Measurements from ENCODE around the gene G0S2.
"Not testable (repeated sequence)": the region's sequence is repeated elsewhere in the genome, so short reads cannot be mapped to it uniquely, and the experiment has no call there.

The G0S2 gene

DNA sequence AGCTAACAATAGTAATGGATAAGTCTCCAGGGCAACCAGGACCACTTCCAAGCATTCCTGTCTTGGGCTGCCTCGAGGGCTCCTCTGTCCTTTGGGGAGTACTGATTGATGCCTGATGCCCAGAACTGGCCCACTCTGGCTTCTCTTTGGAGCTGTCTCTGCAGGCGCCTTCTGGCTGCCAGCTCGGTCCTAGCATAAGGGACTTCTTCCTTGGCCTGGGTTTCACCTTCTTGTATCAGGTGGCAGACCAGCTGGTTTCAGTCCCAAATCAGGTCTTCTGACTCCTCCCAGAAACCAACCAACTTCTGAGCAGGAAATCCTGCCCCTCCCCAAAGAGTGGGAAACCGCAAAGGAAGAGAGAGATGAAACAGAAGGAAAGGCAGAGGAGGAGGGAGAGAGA, 10.6 kb downstream of the G0S2 start:
- DNase-seq: no peak

DNA sequence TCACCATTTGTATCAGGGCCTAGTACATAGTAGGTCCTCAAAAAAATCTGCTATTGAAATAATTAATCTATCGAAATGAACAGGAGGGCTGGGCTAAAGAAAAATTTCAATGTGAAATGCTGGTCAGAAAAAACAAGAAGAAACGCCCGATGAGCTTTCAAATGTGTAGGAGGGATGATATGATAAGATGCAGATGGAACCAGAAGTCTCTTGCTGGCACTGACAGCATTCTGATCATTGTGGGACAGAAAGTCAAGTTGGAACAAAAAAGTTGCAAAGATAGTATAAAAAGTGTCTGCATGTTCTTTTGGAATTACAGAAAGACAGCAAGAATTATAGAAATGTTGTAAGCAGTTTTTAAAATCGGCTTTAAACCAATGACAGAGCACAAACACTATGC, 11.1 kb downstream of the G0S2 start:
- DNase-seq: no peak

DNA sequence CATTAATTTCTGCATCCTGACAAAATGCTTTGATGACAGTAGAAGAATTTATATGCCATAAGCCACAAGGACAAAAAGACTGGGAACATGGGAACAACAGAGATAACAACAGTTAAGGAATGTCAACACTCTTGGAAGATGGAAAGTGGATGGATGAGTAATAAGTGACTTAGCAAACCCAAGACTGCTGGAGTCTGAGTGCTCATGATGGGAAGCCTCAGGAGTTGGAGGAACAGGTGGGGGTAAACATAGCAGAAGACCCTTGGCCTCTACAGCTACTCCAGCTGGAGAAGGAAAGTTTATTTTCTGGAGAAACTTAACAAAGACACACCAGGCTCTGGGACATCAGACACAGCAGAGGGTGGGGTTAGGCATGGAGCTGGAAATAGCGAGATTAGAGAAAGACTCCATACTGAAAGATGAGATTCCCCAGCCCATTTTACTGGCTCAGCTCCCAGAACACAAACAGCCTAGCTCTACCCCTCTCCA, 13.6 kb downstream of the G0S2 start:
- DNase-seq: no peak

DNA sequence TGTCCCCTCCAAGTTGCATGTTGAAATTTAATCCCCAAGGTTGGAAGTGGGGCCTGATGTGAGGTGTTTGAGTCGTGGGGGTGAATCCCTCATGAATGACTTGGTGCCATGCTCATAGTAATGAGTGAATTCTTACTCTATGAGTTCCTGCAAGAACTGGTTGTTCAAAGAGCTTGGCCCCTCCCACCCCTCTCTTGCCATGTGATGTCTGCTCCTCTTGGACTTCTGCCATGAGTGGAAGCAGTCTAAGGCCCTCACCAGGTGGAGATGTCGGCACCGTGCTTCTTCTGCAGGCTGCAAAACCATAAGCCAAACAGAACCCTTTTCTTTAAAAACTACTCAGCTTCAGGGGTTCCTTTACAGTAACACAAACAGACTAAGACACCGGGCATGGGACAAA, 14.3 kb downstream of the G0S2 start:
- no peak for DNase-seq

DNA sequence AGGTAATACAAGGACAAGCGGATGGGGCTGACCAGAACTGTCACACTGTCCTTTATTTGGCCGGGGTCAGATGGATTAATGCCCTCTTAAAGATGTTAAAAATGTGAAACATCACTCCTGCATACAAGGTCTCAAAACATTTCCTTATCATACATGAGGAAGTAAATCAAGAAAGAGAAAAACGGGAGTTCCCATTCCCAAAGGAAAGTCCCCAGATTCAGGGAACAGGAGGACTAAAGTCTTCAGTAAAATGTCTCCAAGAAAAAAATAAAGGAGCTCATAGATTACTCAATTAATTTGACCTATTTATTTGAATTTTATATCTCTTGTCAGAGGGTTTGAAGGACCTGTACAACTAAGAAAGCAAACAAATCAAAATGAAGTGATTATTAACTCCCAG, 16.0 kb downstream of the G0S2 start:
- no peak for DNase-seq

DNA sequence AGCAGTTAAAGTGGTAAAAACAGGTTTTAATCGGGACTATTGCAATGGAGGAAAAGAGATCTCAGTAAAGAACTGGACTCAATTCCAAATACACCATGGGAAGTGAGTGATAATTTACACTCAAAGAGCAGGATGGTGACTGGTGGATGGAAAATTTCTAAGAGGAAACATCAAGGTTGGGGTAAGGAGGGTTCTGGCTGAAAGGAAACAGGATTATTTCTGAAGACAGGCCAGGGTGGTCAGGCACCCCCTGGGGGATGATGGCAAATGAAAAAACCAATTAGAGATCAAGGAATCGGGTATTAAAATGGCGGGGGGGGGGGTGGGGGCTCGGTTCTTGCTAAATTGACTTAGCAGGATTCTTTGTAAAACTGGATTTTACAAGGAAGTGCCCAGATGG, 17.1 kb downstream of the G0S2 start:
- DNase-seq: no peak

DNA sequence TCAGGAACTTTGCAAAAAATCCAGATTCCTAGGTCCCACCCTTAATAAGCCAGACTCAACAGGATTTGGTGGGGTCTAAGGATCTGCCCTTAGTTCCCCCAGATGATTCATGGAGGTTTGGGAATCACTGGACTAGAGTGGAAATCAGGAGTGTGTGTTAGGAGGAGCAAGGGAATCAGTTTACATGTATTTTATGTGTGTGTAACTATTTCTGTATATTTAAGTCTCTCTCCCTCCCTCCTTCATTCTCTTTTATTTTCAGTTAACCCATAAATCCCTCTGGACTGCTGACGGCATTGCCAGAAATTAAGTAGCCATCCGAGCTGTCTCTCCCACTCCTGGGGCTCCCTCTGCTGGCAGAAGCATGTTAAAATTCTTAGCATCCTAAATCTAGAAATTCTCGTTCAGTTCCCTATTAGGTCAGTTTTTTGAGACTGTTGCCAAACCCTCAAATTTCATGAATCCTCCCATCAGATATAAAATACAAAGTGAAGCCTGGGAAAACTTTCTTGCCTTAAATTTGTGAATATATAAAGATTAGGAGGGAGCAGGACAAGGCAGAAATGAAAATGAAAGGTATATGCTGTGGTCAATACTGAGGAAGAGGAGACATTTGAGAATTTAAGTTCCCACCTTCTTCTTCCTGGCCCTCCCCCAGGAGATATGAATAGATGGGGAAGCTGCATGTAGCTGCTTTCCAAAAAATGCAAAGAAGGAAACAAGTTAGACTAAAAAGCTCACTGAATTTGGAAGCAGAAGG, 17.7 kb downstream of the G0S2 start:
- peak; percentile 65 to 70 for DNase-seq

DNA sequence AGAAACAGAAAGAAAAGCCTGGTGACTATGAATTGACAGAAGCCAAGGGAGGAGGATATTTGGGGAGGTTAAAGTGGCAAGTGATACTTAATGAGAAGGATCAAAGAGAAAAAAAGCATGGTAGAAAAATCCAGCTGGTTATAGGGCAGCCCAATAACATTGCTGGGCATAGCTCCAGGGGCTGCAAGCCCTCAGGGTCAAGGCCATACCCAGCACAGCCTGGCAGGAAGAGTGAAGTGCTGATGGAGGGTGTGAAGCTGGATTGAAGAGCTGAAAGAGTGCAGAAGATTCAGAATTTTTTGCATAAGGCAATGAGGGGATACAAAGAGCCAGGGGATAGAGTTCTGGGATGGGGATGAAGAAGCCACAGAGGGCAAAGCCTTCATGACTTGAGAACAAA, 21.5 kb downstream of the G0S2 start:
- no peak for DNase-seq

DNA sequence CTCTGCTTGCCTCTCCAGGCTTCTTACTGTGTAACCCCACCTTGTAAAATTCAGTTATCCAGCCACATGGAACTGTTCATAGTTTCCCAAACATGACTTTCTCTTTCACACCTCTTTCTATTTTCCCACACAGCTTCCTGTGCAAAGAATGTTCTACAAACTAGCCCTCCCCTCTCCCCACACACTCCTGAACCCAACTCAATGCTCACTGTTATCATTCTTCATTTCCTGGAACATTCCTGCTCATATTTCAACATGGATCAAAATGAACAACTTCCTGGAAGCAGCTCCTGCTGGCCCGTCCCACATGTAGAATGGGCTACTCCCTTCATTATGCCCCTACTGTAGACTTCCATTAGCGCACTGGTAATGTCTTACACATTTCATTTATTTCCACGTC, 21.9 kb downstream of the G0S2 start:
- DNase-seq: no peak

DNA sequence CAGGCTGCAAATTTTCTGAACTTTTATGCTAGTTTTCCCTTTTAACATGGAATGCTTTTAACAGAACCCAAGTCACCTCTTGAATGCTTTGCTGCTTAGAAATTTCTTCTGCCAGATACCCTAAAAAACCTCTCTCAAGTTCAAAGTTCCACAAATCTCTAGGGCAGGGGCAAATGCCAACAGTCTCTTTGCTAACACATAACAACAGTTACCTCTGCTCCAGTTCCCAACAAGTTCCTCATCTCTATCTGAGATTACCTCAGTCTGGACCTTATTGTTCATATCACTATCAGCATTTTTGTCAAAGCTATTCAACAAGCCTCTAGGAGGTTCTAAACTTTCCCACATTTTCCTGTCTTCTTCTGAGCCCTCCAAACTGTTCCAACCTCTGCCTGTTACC, 25.5 kb downstream of the G0S2 start:
- not testable (repeated sequence) for DNase-seq

DNA sequence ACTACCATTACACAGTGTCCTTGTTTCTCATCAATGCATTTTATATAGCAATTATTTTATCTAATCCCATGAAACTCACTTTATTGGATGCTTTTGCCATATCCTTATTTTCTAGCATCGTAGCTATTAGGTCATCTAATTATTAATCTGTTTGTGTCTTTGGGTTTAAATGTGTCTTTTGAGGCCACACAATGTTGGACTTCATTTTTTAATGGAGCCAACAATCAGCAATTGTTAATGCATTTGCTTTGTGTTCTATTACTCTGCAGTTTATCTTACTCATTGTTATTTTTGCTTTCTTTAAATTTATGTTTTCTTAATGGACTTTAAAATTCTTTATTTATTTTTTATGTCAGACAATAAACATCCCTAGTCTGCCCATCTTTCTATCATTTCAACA, 27.6 kb downstream of the G0S2 start:
- DNase-seq: no peak

DNA sequence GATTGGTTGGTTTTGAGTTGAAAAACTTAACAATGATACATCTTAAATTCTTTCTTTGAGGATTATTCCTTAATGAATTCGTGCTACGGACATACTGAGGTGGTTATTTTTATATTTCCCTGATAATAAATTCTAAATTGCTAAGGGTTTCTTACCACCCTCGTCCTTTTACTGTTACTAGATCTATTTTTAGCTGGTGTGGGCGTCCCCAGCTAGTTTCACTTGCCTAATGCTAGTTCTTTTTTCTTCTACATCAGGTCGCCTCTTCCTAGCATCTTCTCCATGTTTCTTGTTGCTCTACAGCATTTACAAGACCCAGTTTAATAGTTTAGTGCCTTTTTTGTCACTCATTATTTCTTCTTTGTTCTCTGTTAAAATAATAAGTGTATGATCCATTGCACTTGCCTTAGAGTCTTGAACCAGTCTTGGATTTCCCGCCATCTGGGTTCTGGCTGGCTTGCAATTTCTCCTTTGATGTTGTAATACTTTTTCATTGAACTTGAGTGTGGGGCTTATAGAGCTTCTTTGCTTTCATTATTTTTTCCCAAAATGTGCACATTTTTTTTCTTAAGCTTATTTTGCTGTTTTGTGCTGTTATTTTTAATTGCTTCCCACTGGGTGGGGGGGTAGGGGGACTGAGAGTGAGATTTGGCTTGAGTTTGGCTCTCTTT, 28.8 kb downstream of the G0S2 start:
- DNase-seq: no peak

DNA sequence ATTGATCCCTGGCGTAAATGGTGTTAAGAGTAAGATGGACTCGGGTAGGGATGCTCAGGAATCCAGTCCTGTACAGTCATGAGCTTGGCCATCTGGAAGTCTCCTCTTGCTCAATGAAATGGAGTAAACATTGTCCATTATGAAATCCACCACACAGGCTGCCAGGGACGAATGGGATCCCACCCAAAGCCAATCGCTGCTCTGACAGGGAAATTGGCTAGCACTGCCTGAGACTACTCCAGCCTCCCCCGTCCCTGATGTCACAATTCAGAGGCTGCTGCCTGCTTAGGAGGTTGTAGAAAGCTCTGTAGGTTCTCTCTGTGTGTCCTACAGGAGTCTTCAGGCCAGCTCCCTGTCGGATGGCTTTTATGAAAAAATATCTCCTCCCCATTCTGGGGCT, 29.4 kb downstream of the G0S2 start, which contains the start of gene HSD11B1:
HSD11B1 (plus strand) TSS at position 263 of the 400 bp plus-strand sequence; CDS start at position 360, 97 bp downstream.
- no peak for DNase-seq

DNA sequence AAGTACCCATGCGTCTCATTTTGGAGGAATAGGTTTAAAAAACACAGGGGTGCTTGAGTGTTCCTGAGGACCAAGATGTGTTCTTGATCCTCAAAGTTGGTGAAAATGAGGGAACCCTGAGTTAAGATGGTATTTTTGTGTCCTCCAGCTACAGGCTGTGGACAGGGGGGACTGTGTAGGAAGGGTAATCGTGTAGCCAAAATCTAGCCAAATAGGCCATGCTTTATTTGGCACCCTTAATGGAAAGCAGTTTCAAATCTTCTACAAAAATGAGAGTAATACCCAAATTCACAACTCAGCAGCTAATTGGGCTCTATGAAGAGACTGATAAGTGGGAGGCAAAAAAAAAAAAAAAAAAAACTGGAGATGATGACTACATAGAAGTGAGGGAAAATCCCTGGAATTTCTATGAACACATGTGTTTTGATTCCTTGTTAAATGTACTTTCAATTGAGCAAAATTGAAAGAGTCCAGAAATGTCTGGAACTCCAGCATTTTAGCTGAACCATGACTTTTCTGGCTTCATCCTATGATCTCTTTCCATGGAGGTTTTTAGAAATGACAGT, 29.9 kb downstream of the G0S2 start:
- no peak for DNase-seq

DNA sequence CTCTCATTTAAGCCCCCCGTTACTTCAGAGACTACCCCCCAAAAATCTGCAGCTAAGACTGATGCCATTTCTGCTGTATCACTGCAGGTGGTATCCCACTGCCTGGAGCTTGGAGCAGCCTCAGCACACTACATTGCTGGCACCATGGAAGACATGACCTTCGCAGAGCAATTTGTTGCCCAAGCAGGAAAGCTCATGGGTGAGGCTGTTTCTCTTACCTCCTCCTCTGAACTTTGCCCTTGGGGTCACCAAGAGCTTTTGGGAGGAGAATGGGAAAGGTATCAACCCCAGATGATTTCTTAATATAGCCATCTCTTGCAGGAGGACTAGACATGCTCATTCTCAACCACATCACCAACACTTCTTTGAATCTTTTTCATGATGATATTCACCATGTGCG, 31.4 kb downstream of the G0S2 start:
- no peak for DNase-seq

DNA sequence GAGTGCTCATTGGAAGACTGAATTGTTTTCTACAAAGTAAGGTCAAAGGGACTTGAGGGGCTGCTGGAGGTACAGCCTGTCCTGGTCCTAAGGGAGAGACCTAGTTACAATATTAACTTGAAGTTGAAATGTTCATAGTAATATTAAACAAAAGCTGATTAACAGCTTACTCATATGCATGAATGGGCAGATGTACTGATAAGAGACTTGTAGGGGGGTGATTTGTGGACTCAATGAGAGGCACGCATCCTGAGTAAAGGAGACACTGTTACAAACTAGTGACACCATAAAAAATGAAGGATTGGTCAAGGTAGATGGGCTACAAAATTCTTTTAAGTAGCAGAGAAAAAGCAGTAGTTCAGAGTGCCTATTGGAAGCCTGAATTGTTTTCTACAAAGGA, 32.1 kb downstream of the G0S2 start:
- DNase-seq: no peak

DNA sequence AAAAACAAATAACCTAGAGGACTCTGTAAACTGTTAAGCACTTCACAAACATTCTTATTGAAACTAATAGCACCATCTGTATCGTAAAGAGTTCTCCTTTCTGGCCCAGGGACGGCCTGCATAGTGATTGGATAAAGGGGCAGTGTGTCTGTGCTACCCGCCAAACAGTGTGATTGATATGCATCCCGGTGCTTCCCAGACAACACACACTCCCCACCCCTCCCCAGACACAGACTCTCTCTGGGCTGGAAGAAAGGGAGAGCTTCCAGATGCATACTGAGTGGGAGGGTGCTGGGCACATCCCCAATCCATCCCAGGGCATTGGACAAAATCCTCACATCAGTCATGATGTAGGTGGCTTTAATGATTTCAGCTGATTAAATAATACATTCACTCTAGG, 33.1 kb downstream of the G0S2 start:
- no peak for DNase-seq

DNA sequence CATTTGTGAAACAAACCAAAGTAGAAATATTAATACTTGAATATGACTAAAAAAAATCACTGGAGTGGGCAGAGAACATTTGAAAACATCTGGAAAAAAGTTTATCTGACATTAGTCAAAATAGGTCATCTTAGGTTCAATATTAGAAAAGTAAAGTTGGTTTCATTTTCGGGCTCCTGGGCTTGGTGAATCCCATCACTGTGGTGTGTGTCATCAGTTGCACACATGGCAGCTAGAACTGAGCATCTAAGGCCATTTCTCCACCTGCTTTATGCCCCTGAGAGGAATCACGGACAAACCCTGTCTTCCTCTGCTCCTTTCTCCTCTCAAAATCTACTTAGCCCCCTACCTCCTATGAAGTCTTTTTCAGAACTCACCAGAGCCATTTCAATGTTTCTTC, 34.9 kb downstream of the G0S2 start:
- DNase-seq: no peak

DNA sequence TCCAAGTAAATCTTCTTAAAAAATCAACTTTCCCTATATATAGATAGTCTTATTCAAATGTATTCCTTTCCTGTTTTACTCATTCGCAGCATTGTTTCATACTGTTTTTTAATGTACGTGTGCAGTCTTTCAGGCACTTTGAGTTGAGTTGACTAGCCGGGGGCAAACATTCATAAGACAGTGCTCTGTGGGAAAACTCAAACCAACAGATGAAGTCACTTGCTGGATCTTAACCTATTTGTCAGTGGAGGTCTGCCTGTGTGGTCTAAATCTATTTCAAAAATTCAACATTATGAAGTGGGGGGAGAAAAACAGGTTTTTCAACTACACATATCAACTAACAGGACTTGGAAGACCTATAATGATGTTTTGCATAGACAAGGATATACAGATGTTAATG, 35.6 kb downstream of the G0S2 start:
- DNase-seq: no peak

DNA sequence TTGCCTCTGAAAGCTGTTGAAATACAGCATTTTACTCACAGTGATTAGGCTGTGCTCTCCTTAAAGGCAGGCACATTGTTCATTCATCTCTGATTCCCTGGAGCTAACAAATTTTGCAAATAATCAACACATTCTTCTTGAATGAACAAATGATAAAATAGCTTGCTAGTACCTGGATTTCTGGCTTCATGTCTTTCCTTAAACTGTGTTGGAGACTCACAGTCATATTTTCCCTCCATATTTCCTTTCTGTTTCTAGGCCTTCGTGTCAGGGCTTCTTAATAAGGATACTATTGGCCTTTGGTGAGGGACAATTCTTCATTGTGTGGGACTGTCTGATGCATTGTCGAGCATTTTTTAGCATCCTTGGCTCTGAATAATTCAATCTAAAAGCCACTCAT, 39.1 kb downstream of the G0S2 start:
- no peak for DNase-seq

DNA sequence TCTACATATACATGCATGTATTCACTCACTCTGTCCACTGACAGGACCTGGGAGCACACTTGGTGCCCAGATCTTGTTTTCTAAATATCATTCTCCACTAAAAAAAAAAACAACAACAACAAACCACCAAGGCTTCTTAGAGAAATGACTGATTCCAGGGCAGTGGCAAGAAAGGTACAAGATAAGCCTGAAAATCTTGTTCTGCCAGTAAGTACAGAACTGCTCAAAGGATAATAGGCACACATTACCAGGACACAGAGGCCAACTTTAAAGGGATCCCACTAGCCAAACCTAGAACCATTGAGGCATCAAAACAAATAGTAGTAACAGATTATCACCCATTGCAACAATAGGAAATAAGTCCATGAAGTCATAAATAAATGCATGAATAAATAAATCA, 40.1 kb downstream of the G0S2 start:
- no peak for DNase-seq

DNA sequence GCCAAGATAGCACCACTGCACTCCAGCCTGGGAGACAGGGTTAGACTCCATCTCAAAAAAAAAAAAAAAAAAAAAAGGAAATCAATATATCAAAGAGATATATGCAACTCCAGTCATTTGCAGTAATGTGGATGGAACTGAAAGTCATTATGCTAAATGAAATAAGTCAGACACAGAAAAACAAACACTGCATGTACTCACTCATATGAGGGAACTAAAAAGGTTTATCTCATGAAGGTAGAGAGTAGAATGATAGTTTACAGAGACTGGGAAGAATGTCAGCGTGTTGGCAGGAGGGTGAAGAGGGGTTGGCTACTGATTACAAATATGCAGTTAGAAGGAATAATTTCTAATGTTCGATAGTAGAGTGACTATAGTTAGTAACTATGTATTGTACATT, 42.6 kb downstream of the G0S2 start:
- DNase-seq: no peak

DNA sequence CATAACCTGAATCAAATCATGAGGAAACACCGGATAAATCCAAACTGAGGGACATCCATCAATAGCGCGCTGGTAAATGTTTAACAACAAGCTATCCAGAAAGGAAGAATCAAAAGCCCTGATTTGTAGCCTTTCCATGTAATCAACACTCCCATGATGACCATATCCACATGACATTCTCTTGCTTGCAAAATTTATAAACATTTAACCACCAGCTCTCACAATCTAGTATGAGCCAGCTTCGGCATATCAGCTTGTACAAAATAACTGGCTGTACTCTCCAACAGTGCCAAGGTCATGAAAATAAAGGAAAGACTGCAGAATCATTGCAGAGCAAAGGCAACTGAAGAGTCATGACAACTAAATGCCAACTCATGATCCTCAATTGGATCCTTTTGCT, 45.1 kb downstream of the G0S2 start:
- no peak for DNase-seq

DNA sequence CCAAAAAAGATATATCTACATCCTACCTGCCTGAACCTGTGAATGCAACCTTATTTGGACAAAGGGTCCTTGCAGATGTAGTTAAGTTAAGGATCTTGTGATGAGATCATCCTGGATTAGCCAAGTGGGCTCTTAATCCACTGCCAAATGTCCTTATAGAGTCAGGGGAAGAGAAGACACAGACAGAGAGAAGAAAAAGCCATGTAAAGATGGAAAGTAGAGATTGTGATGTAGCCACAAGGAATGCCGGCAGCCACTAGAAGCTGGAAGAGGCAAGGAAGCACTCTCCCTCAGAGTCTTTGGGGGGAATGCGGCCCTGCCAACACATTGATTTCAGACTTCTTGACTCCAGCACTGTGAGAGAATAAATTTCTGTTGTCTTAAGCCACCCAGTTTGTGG, 45.6 kb downstream of the G0S2 start:
- no peak for DNase-seq
